GM12865 (cell line): ENCODE data around the gene C3orf49.

Experiments
- DNase-seq: peaks from one replicate; pipeline ENCODE4 v3.0.0; 2010; ENCODE audit warnings: low read depth
- H3K4me3 ChIP-seq: 2 replicates; pipeline ENCODE4 v1.5.1; 2011; ENCODE audit warnings: mild to moderate bottlenecking, low read depth, low read length, control low read depth
- CTCF ChIP-seq: IDR thresholded peaks from 2 replicates; pipeline ENCODE4 v1.5.1; 2011; ENCODE audit warnings: low read length, control low read depth, low read depth, inconsistent platforms; ENCODE audit not compliant: insufficient read depth; ENCODE audit errors: missing control alignments

Gene C3orf49

GRCh38 chr3:63875510-63875909 lies 56.4 kb downstream of the C3orf49 start:
- H3K4me3 ChIP-seq: no peak overlapping the region
- TF ChIP-seq CTCF: no peak
- DNase-seq: no peak

GRCh38 chr3:63876260-63876659 lies 57.2 kb downstream of the C3orf49 start:
- TF ChIP-seq CTCF: no peak
- no peak overlapping the region for H3K4me3 ChIP-seq
- no peak for DNase-seq

- no peak for TF ChIP-seq CTCF
- no peak for DNase-seq
- no peak overlapping the region for H3K4me3 ChIP-seq
These were observed 58.8 kb downstream of the C3orf49 start for GRCh38 chr3:63877737-63878393.

GRCh38 chr3:63878394-63879060 lies 59.4 kb downstream of the C3orf49 start:
- DNase-seq: no peak

GRCh38 chr3:63880653-63881052 lies 61.6 kb downstream of the C3orf49 start:
- TF ChIP-seq CTCF: no peak
- no peak for DNase-seq
- H3K4me3 ChIP-seq: no peak overlapping the region

More at GRCh38 chr3:63878394-63879060, 59.4 kb downstream of the C3orf49 start:
- no peak for TF ChIP-seq CTCF
- H3K4me3 ChIP-seq: no peak overlapping the region

GRCh38 chr3:63886858-63887257 lies 67.8 kb downstream of the C3orf49 start:
- H3K4me3 ChIP-seq: no peak overlapping the region
- TF ChIP-seq CTCF: no peak
- no peak for DNase-seq
